CD4-positive, CD25-positive, alpha-beta regulatory T cell (primary cell): ENCODE measurements around the gene SNRPB. TPM values are rescaled to one million over a fixed set of nuclear protein-coding genes. Genes with fewer than 3 reads are reported as not detected.

ENCODE experiments used
- ATAC-seq, 2 donors: fragments of 150-1000 bp; cut with Tn5 transposase; one replicate each; pipeline ENCODE4 v1.10.0; 2021; ENCODE audit warnings: low read depth in 2 of 2, moderate number of reproducible peaks in 2 of 2, moderate library complexity in 1 of 2
- DNase-seq, 3 donors: peaks; one replicate each; pipeline versions ENCODE4 v3.0.0 to v3.0.0-alpha.2; 2012 to 2022; ENCODE audit warnings: mixed read lengths in 1 of 3
- H3K27ac ChIP-seq: one replicate; pipeline ENCODE4 v1.7.0; 2013; ENCODE audit warnings: mild to moderate bottlenecking, low read length; ENCODE audit not compliant: insufficient read depth, poor library complexity, severe bottlenecking
- H3K27me3 ChIP-seq: one replicate; pipeline ENCODE4 v1.7.0; 2013; ENCODE audit warnings: low read length; ENCODE audit not compliant: control insufficient read depth, insufficient read depth
- H3K36me3 ChIP-seq: one replicate; pipeline ENCODE4 v1.7.0; 2013; ENCODE audit warnings: mild to moderate bottlenecking, low read length, moderate library complexity; ENCODE audit not compliant: control insufficient read depth, insufficient read depth
- H3K4me1 ChIP-seq: 2 replicates; pipeline ENCODE4 v1.7.0; 2013; ENCODE audit warnings: mild to moderate bottlenecking, low read length; ENCODE audit not compliant: insufficient read depth, control insufficient read depth, poor library complexity, severe bottlenecking
- H3K4me3 ChIP-seq: one replicate; pipeline ENCODE4 v1.7.0; 2013; ENCODE audit warnings: low read depth, mild to moderate bottlenecking, low read length, moderate library complexity
- H3K9me3 ChIP-seq, 2 experiments: 1 replicate in 1 of 2; 2 replicates in 1 of 2; pipeline ENCODE4 v1.7.0; 2013; ENCODE audit warnings: low read length in 2 of 2, mild to moderate bottlenecking in 1 of 2, moderate library complexity in 1 of 2; ENCODE audit not compliant: control insufficient read depth in 2 of 2
- H3K27ac Mint-ChIP-seq, 3 donors: one replicate each; pipeline ENCODE4 v1.8.0; 2020 to 2022; ENCODE audit warnings: mild to moderate bottlenecking in 3 of 3, mixed read lengths in 3 of 3, moderate library complexity in 2 of 3
- H3K27me3 Mint-ChIP-seq: one replicate; pipeline ENCODE4 v1.8.0; 2022; ENCODE audit warnings: mild to moderate bottlenecking, mixed read lengths
- H3K36me3 Mint-ChIP-seq: one replicate; pipeline ENCODE4 v1.8.0; 2020; ENCODE audit warnings: mixed read lengths
- H3K4me1 Mint-ChIP-seq, 4 donors: one replicate each; pipeline ENCODE4 v1.8.0; 2020 to 2022; ENCODE audit warnings: mixed read lengths in 4 of 4, mild to moderate bottlenecking in 1 of 4
- H3K4me3 Mint-ChIP-seq, 4 donors: one replicate each; pipeline ENCODE4 v1.8.0; 2020 to 2022; ENCODE audit warnings: mild to moderate bottlenecking in 4 of 4, mixed read lengths in 4 of 4, moderate library complexity in 3 of 4
- H3K9me3 Mint-ChIP-seq, 7 donors: one replicate each; pipeline ENCODE4 v1.8.0; 2020 to 2022; ENCODE audit warnings: mixed read lengths in 7 of 7, mild to moderate bottlenecking in 3 of 7, moderate library complexity in 2 of 7
- polyA plus RNA-seq, 4 donors: library from polyadenylated mRNA; unstranded; fragments of 300-500 nt; fragmentation: Illumina TruSeq; gene quantifications; one replicate each; pipeline ENCODE4 v1.2.3, GENCODE V29; 2021
- total RNA-seq: library from RNA; stranded (reverse); gene quantifications from one replicate; pipeline ENCODE4 v1.2.3, GENCODE V29; 2022

Gene SNRPB
- total and polyA plus RNA-seq, 5 donors from 2014 or later: 132 to 370 (median 290) TPM

- Histone ChIP-seq H3K36me3 (no peaks in the 10 kb centered on the region), H3K27ac (no peak overlapping the region), H3K9me3 (no peaks in the 10 kb centered on the region), H3K27me3 (peaks cover 6% of the 10 kb centered on the region), H3K4me3 (no peak overlapping the region), H3K4me1 (no peaks in the 10 kb centered on the region)
- Mint-ChIP-seq H3K4me1 (no peaks in the 10 kb centered on the region), H3K9me3 (no peaks in the 10 kb centered on the region), H3K36me3 (no peaks in the 10 kb centered on the region), H3K27me3 (peaks cover 38% of the 10 kb centered on the region), H3K27ac (no peak overlapping the region), H3K4me3 (no peak overlapping the region)
- no peak for DNase-seq
- ATAC-seq: no peak
Measured at GRCh38 chr20:2416541-2417212, 53.9 kb downstream of the SNRPB start.

Other genes with a start within 250 kb of the SNRPB start
- gene TGM3, start 174.8 kb downstream of the SNRPB start, total RNA-seq: not detected
- gene TGM3, start 174.8 kb downstream of the SNRPB start, polyA plus RNA-seq: not detected
- not detected for gene TGM6, start 89.9 kb downstream of the SNRPB start, total RNA-seq
- gene TGM6, start 89.9 kb downstream of the SNRPB start, polyA plus RNA-seq: not detected
- 3.8 TPM for gene ZNF343, start 38.1 kb upstream of the SNRPB start, total RNA-seq
- 1 to 10 TPM; 2.5 to 4.8 (median 3.3) TPM for gene ZNF343, start 38.1 kb upstream of the SNRPB start, polyA plus RNA-seq
- gene TMC2, start 65.8 kb upstream of the SNRPB start, total RNA-seq: not detected
- gene TMC2, start 65.8 kb upstream of the SNRPB start, polyA plus RNA-seq: not detected
- 249 TPM for gene NOP56, start 181.8 kb upstream of the SNRPB start, total RNA-seq
- 100 to 1,000 TPM in 3 of 4 donors, 10 to 100 TPM in 1; 91.8 to 106 (median 103) TPM for gene NOP56, start 181.8 kb upstream of the SNRPB start, polyA plus RNA-seq
- gene IDH3B, start 193.4 kb upstream of the SNRPB start, total RNA-seq: 113 TPM
- 100 to 1,000 TPM; 106 to 117 (median 110) TPM for gene IDH3B, start 193.4 kb upstream of the SNRPB start, polyA plus RNA-seq
- gene EBF4, start 222.0 kb upstream of the SNRPB start, total RNA-seq: 1.8 TPM
- gene EBF4, start 222.0 kb upstream of the SNRPB start, polyA plus RNA-seq: under 1 TPM in 2 of 4 donors, not detected in 2; 0.36 to 0.76 TPM